SW 1271 (cell line): Measurements from ENCODE around the gene AADACL4.

Experiments
- DNase-seq, 2 experiments: peaks; one replicate each; lab custom pipeline; 2025; lab: John Stamatoyannopoulos, UW

AADACL4 gene

GRCh38 chr1:12613180-12613579 is 30.7 kb upstream of the AADACL4 start:
- no peak for DNase-seq

GRCh38 chr1:12614402-12615158 is 29.3 kb upstream of the AADACL4 start:
- DNase-seq = no peak

GRCh38 chr1:12615159-12615864 is 28.6 kb upstream of the AADACL4 start:
- DNase-seq = no peak

DNA sequence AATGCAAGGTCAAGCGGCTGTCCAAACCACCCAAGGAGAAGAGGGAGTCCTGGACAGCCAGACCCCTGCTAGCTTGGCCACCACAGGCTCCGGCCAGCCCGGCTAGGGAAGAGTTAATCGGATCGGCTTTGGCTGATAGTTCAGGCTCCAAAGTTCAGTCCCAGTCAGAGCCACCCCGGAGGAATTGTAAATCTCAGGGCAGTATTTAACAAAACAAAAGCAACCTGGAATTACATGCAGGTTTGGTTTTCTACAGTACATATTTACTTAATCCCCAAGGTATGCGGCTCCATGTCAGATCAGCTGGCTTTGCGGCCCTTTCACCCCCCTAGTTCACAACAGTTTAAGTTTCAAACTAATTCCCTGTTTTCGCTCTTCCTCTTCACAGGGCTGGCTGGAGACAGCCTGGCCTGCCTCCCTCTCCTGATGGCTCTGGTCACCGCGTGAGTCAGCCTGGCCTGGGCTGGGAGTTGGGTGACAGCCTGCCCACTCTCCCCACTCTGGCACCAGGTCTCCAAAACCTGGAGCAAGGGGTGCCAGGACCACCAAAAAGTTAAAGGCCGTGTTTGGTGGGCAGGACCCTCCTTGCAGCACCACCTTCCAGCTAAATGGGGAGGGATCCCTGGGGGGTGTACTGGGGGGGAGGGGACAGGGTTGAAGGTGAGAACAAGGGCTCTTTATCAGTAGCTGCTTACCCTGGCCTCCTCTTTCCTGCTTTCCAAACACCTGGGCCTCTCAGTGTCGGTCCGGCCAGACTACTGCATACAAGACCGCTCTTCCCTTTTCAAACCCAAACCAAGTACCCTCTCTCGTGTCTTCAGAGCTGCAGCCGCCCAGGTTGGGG is 27.8 kb upstream of the AADACL4 start:
- DNase-seq = no peak

DNA sequence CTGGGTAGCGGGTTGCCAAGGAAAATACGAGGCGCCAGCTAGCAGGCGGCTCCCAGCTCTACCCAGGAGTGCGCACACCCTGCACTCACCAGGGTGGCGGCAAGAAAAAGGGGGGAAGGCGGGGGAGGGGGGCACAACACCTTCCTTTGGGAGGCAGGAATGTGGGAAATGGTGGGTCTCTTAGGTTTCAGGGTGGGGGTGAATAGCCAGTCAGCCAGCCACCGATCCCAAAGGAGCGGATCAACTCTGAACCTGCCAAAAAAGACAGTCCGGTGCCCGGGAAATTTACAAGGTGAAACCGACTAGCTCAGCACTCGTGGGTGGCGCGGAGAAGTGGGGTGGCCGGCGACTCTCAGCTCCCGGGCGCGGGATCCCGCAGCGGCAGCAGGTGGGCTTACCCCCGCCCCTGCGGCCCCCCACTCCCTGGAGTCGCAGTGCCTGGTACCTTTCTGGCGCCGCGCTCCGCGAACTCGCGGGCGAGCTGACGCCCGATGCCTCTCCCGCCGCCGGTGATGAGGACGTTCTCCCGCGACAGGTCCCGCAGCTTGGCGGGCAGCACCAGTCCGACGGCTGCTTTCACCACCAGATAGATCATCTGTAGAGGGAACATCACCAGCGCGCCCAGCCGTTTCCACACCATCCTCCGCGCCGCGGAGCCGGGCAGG is 27.0 kb upstream of the AADACL4 start:
- no peak for DNase-seq

DNA sequence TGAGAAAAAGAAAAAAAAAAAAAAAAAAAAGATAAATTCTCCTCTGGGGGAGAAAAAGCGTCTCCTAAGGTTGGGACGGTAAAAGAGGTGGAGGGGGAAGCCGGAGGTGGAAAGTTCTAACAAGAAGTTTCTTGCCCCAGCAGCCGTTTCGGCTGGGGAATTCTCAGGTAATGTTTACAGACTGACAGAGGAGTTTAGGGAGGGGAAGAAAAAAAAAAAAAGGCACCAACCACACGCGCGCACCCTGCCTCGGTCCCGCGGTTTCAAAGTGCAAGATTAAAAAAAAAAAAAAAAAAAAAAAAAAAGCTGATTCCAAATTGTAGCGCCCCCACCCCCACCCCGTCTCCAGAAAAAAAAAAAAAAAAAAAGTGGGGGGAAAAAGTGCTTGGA is 26.4 kb upstream of the AADACL4 start:
- DNase-seq = no peak

- no peak for DNase-seq
These were observed 25.8 kb upstream of the AADACL4 start, which contains the start of gene DHRS3 for GRCh38 chr1:12617901-12618660. Gene DHRS3 (minus strand): TSS chr1:12618210. CDS start chr1:12617348, 862 bp downstream.

DNA sequence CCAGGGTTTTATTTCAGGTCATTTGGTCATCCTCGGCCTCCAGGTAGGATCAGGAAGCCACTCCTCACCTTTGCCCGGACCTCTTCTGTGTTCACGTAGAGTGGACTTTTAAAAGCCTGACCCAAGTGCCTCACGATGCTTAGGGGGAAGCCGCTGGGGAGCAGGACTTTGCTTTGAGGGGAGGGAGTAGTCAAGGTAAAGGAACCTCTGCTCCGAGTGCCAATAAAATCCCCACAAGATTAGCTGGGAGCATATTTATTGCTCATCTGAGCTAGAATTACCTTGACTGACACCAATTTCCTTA is 25.3 kb upstream of the AADACL4 start:
- no peak for DNase-seq

DNA sequence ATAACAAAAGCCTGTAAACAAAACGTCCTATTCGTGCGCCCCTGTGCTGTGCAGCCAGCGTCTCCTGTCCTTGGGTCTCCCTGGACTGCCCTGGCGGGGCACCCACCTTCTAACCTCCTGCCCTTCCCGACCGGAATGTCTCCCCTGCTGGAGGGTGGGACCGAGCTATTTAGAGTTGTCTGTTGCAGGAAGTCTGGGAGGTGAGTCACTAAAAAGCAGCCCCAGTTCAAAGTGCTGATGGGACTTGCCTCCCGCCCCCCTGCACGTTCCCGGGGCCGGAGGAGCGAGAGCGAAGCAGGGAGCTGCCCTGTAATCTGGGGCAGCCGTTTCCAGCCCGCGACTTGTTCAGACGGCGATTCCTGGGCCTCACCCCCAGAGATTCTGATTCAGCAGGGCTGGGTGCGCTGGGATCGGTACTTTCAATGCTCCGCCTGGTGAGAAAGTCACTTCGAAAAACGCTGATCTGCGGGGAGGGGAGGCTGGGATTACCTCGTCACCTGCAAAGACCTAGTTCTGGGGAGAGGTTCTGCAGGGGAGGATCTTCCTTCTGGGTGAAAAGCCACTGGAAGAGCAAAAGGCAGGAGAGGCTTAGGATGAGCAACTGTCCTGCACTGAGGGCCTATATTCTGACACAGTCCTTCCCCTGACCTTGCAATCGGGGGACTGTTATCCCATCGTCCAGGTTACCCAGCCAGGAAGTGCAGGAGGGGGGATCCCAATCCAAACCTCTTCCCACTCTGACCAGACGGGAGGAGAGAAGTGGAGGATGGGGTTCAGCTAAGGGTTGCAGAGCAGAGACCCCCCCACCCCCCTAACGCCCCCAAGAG is 24.7 kb upstream of the AADACL4 start:
- DNase-seq = peak in 1 of 2 experiments; percentile 14

DNA sequence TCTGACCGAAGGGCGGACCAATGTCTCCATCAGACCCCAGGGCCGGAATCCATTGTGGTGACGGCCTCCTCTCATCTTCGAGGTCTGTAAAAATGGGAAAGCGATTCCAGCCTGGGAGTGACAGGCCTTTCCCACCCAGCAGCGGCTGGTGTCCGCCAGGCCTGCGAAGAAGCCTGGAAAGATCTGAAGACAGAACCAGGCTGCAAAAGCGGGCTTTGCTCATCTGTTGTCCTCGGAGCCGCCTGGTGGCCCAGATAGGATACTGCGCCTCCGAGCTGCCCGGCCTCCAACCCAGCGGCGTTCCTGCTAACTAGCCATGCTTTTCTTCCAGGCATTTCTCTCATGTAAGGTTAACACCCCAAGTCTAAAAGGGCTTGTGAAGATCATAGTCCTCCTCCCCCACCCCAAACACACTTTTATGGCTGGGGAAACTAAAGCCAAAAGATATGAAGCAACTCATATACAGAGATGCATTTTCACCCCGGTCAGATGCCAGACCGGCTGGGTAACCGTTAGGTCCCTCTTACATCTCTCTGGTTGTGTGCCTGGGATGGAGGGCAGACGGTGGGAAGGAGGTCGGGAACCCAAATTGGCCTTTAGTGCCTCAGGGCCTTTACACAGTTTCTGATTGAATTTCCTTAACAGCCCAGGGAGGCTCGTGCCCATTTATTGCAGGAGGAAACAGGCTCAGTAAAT is 23.9 kb upstream of the AADACL4 start:
- DNase-seq = peak; percentile 17 to 69

DNA sequence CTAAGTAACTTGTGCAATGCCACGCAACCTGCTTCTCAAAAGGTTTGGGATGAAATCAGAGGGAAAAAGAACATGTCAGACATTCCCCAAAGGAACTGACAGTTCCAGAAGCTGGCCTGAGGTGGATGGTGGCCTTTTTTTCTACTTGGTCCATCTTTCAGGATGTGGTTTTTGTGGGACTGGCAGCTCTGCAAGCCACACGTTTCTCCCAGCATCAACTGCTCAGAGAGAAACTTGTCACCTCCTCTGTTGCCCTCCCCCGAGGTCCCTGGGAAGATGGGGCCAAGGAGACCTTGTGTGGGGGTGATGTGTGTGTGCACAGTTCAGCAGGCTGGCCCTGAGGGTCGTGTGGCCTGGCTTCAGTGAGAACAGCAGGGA is 23.4 kb upstream of the AADACL4 start:
- DNase-seq = no peak

DNA sequence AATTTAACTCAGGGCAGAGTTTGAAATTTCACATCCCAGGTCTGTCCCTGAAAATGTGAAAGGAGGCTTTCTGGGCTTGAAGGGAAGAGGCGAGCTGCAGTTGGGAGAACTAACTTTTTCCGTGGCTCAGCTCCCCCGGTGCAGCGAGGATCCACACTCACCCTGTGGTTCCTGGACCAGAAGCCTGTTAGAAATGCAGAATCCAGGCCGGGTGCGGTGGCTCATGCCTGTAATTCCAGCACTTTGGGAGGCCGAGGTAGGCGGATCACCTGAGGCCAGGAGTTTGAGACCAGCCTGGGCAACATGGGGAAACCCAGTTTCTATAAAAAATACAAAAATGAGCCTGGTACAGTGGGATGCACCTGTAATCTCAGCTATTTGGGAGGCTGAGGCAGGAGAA is 23.0 kb upstream of the AADACL4 start:
- no peak for DNase-seq

DNA sequence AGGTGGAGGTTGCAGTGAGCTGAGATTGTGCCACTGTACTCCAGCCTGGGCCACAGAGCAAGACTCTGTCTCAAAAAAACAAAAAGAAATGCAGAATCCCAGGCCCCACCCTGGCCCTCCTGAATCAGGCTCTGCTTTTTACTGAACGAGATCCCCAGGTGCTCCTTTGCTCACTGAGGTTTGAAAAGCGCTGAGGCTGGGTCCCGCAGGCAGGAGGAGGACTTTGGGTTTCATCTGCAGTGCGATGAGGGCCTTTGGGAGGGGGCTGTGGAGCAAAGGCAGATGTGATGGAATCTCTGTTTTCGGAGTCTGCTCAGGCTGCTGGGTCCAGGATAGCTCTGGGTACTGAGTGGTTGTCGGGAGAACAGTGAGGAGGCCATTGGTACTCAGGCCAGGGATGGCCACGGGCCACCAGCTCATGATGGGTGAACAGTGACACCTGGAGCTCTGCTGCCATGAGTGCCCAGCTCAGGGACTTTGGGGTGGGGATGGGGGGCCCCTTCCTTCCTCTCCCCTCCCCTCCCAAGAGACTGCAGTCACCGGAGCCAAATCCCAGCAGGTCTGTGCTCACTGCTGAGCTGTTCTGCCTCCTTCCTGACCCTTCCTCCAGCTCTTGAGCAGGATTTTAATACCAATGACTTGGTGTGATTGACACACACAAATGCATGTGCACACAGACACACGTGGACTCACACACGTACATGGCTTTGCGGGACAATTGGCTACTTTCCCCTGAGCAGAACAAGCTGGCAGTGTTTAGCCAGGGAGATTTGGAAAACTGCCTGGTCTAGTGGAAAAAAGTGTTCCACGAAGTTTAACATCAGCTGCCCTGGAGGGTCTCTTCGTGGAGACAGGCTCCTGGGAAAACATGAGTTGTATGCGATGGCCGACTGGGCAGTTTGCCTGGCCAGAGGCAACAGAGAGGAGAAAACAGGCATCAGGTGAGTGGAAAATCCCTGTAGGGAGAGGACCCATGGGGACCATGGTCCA is 22.2 kb upstream of the AADACL4 start:
- no peak for DNase-seq

DNA sequence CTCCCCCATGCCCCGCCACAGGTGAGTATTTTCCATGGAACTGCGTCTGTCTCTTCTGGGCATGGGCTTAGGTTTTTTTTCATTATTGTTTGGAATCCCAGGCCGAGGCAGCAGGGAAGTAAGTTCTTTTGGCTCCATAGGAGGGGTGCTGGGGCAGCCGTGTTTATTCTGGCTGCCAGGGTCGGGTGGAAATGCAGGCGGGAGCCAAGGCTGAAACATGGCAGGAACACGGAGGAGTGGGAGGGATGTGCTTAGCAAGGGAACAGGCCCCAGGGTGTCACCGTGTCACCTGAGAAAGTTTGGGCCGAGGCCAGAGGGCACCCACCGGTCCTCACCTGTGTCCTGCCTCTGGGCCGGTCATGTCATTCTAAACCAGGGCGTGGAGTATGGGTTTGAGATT is 21.4 kb upstream of the AADACL4 start:
- no peak for DNase-seq

DNA sequence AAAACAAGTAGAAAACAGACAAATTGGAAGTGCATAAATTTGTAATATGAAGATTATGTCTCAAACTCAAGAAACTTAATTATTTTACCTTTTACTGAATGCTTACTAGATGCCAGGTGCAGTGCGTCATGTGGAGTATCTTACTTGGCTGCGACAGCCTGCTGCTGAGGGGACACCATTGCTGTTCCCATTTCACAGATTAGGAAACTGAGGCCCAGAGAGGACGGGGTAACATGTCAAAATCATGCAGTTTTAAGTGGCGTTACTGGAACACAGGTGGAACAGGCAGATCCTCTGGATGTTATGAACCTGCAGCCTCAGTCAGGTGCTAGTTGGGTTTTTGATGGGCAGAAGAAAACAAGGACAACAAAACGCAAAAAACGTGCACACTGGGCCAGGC is 18.6 kb upstream of the AADACL4 start:
- no peak for DNase-seq

DNA sequence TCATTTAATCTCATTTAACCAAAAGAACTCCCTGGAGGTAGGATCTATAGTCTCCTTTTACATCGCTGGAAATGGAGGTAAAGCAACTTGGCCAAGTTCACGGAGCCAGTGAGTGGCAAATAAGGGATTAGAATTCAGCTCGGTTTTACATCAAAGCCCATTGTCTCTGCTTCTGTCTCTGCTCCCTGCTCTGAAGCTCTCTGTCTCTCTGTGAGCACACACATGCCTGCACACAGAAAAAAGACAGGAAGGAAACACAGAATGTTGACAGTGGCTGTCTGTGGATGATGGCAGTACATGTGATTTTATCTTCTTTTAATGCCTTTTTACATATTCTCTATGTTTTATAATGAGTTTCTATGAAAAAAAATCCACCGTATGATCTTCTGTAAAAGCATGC is 17.0 kb upstream of the AADACL4 start:
- DNase-seq = no peak

GRCh38 chr1:12627296-12627695 is 16.6 kb upstream of the AADACL4 start:
- DNase-seq = no peak

- no peak for DNase-seq
These were observed 14.4 kb upstream of the AADACL4 start for GRCh38 chr1:12629511-12629956.
